B cell (primary cell): ENCODE measurements around the gene LCN2. TPM values are rescaled to one million over a fixed set of nuclear protein-coding genes. Genes with fewer than 3 reads are reported as not detected.

Experiments
- ATAC-seq: fragments of 200-7000 bp; cut with Tn5 transposase; one replicate; pipeline ENCODE4 v1.10.0; 2021; ENCODE audit warnings: low read depth, mild to moderate bottlenecking, moderate number of reproducible peaks, moderate library complexity
- CTCF ChIA-PET: fragments of 350-600 bp; sonication (Branson Sonifier 250); formaldehyde crosslinking; loops from one replicate; lab custom pipeline; 2021; ENCODE audit warnings: antibody characterized with exemption, inconsistent platforms; lab: Charles Lee
- POLR2A ChIA-PET: fragments of 350-600 bp; sonication (Branson Sonifier 250); formaldehyde crosslinking; loops from one replicate; lab custom pipeline; 2021; ENCODE audit warnings: antibody characterized with exemption; lab: Charles Lee
- DNase-seq: peaks from one replicate; pipeline ENCODE4 v3.0.0; 2013
- H2AFZ ChIP-seq: 2 replicates; pipeline ENCODE4 v1.6.1; 2012; ENCODE audit warnings: mild to moderate bottlenecking, low read depth, low read length; ENCODE audit not compliant: insufficient read depth, poor library complexity, severe bottlenecking
- H3K27ac ChIP-seq, 2 donors: 1 replicate in 1 of 2; 2 replicates in 1 of 2; pipeline ENCODE4 v1.5.1; 2012 to 2013; ENCODE audit warnings: low read length in 2 of 2, mild to moderate bottlenecking in 2 of 2, moderate library complexity in 1 of 2
- H3K27me3 ChIP-seq, 4 experiments: fragments of 200-600 bp in 1 of 4; sonication (generic) in 1 of 4; replicated peaks in 1 of 4; 1 replicate in 2 of 4; 2 replicates in 2 of 4; pipeline versions ENCODE4 v1.6.1 to v1.7.0; 2013 to 2016; ENCODE audit warnings: low read length in 3 of 4, mild to moderate bottlenecking in 2 of 4, mixed read lengths in 1 of 4, moderate library complexity in 1 of 4; ENCODE audit not compliant: insufficient read depth in 4 of 4, control insufficient read depth in 3 of 4; ENCODE audit errors: control extremely low read depth in 1 of 4
- H3K36me3 ChIP-seq, 2 experiments: replicated peaks in 1 of 2; 1 replicate in 1 of 2; 2 replicates in 1 of 2; pipeline versions ENCODE4 v1.6.1 to v1.7.1; 2013; ENCODE audit warnings: low read length in 1 of 2; ENCODE audit not compliant: insufficient read depth in 2 of 2, control insufficient read depth in 1 of 2; ENCODE audit errors: control extremely low read depth in 1 of 2, extremely low read depth in 1 of 2
- H3K4me1 ChIP-seq, 2 donors: fragments of 200-600 bp in 1 of 2; sonication (generic) in 1 of 2; 1 replicate in 1 of 2; 2 replicates in 1 of 2; pipeline versions ENCODE4 v1.5.1 to v1.6.1; 2013 to 2017; ENCODE audit warnings: low read length in 2 of 2; ENCODE audit not compliant: control insufficient read depth in 2 of 2, insufficient read depth in 2 of 2
- H3K4me2 ChIP-seq: replicated peaks from 2 replicates; pipeline ENCODE3; 2012; ENCODE audit warnings: mild to moderate bottlenecking, low read depth, low read length; ENCODE audit not compliant: poor library complexity, severe bottlenecking
- H3K4me3 ChIP-seq, 5 experiments: fragments of 200-600 bp in 1 of 5; sonication (generic) in 1 of 5; 1 replicate in 3 of 5; 2 replicates in 2 of 5; pipeline versions ENCODE4 v1.5.1 to v1.7.0; 2011 to 2016; ENCODE audit warnings: low read length in 4 of 5, mild to moderate bottlenecking in 4 of 5, low read depth in 2 of 5, control low read depth in 1 of 5, moderate library complexity in 1 of 5; ENCODE audit not compliant: insufficient read depth in 1 of 5; ENCODE audit errors: control extremely low read depth in 1 of 5, extremely low read depth in 1 of 5
- H3K79me2 ChIP-seq: fragments of 200-600 bp; sonication (generic); one replicate; pipeline ENCODE4 v1.6.0; 2016; ENCODE audit warnings: low read length; ENCODE audit not compliant: control insufficient read depth, insufficient read depth
- H3K9ac ChIP-seq: fragments of 200-600 bp; sonication (generic); 2 replicates; pipeline ENCODE4 v1.6.1; 2017; ENCODE audit warnings: mild to moderate bottlenecking, low read length, moderate library complexity
- H3K9me3 ChIP-seq, 3 donors: one replicate each; pipeline versions ENCODE4 v1.6.1 to v1.7.1; 2013; ENCODE audit warnings: low read length in 2 of 3; ENCODE audit not compliant: control insufficient read depth in 2 of 3, insufficient read depth in 1 of 3; ENCODE audit errors: control extremely low read depth in 1 of 3
- H4K20me1 ChIP-seq: 2 replicates; pipeline ENCODE4 v1.6.0; 2012; ENCODE audit warnings: mild to moderate bottlenecking, low read length; ENCODE audit not compliant: insufficient read depth, control insufficient read depth, poor library complexity, severe bottlenecking
- H3K27ac Mint-ChIP-seq: one replicate; pipeline ENCODE4 v1.8.0; 2021; ENCODE audit warnings: mixed read lengths
- H3K27me3 Mint-ChIP-seq: one replicate; pipeline ENCODE4 v1.8.0; 2021; ENCODE audit warnings: mixed read lengths
- H3K4me1 Mint-ChIP-seq: one replicate; pipeline ENCODE4 v1.8.0; 2021; ENCODE audit warnings: mixed read lengths
- H3K4me3 Mint-ChIP-seq: one replicate; pipeline ENCODE4 v1.8.0; 2021; ENCODE audit warnings: mixed read lengths
- H3K9me3 Mint-ChIP-seq: one replicate; pipeline ENCODE4 v1.8.0; 2022; ENCODE audit warnings: mixed read lengths; ENCODE audit not compliant: insufficient read depth
- EZH2 ChIP-seq: IDR thresholded peaks from 2 replicates; pipeline ENCODE4 v1.6.1; 2012; ENCODE audit warnings: borderline replicate concordance, low read depth, mild to moderate bottlenecking, moderate library complexity, low read length; ENCODE audit not compliant: insufficient read depth, poor library complexity, severe bottlenecking
- whole genome bisulfite sequencing: methylation state at CpG from one replicate; pipeline ENCODE4 v1.1.5; 2013; ENCODE audit warnings: missing lambda C conversion rate; ENCODE audit not compliant: insufficient coverage; 5-methylcytosine and 5-hydroxymethylcytosine counted together
- intact Hi-C: fragments of 100-400 bp; cut with micrococcal nuclease; formaldehyde crosslinking; loops from one replicate; pipeline ENCODE4 v1.10.0; 2022
- polyA plus RNA-seq: library from polyadenylated mRNA; depleted of rRNA; stranded (reverse); fragments of >200 nt; gene quantifications from 2 replicates; pipeline ENCODE4 v1.2.3, GENCODE V29; 2012
- total RNA-seq, 2 donors: library from RNA; stranded (reverse); fragments of 120-200 nt in 1 of 2; gene quantifications; 1 replicate in 1 of 2; 2 replicates in 1 of 2; pipeline versions ENCODE4 v1.2.3 to v1.2.4, GENCODE V29; 2013 to 2022
- TF ChIP-seq, protein P1 (sequence below): fragments of 200-600 bp; IDR thresholded peaks from one replicate; pipeline ENCODE4 v1.8.0; 2022; ENCODE audit warnings: antibody characterized with exemption, mild to moderate bottlenecking

Gene LCN2
- total and polyA plus RNA-seq, 2 donors (not counting 1 experiment from before 2014, with no cell fraction given): not detected

DNA sequence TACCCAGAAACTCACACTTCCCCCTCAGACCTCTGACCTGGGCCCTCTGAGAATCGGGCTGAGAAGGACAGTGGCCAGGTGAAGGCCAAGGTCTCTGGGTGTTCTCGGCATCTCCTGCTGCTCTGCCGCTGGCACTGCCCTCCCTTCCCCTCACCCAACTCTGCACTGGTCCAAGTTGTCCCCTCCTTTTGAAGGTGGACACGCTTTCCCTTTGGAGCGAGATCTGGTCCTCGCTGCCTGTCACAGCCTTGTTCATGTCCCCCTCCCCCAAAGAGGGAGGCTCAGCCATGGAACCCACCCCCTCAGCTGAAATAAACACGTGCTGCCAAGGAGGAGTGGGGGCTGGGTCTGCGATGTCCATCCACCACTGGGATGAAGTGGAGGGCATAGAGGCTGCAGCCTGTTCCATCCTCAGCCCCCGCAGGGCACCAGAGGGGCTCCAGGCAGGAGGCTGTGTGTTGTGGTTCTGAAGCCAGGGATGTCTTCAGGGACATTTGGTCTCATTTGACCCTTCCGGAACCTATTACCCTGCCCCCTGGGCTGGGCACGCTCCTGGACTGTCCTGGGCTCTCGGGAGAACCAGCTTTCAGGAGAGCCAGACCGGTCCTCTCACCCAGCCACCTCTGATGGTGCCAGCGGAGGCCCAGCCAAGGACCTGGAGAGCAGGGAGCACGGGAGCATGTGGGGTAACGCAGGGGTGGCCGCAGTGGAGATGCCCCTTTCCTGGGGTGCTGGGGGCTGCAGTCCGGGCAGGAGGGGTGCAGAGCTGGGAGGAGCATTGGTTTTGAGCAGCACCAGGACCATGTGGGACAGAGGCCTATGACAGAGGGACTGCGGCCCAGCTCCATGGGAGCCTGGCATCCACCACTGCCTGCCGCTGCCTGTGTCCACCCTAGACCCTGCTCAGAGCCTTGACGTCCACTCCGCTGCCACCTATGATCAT is 4.7 kb upstream of the LCN2 start:
- H3K4me1 Mint-ChIP-seq: no peaks in the 10 kb centered on the region
- WGBS: 93% methylated on average over 19 of the region's 22 CpGs
- intact Hi-C loops: no loop called here

DNA sequence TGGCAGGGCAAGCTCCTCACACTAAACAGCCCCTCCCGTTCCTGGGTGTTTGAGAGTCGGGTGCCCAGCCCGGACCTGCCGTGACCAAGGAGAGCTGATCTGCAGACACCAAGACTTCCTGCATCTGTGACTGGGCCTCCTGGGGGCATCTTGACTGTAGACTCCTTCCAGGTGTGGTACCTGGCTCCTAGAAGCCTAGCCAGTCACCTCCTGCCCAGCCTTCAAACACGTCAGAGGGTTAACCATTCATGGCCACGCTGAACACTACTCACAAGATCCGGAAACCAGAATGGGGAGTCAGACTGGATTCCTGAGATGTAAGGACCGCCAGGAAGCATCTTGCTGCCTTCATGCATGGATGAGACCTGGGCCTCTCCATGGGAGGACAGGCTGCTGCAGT is 3.7 kb upstream of the LCN2 start:
- CTCF ChIA-PET: no interaction called here
- Mint-ChIP-seq H3K4me1 (no peaks in the 10 kb centered on the region), H3K4me3 (no peak overlapping the region), H3K27me3 (peaks cover 13% of the 10 kb centered on the region), H3K27ac (no peak overlapping the region), H3K9me3 (no peaks in the 10 kb centered on the region)
- no peak overlapping the region for H2AFZ ChIP-seq
- POLR2A ChIA-PET: no interaction called here
- no peaks in the 10 kb centered on the region for H3K9me3 ChIP-seq
- H3K4me1 ChIP-seq: no peaks in the 10 kb centered on the region
- intact Hi-C loops: no loop called here
- no peak overlapping the region for H3K27ac ChIP-seq
- H4K20me1 ChIP-seq: no peaks in the 10 kb centered on the region
- ATAC-seq (no peak), DNase-seq (no peak)
- TF ChIP-seq EZH2: no peak
- TF ChIP-seq, protein P1, sequence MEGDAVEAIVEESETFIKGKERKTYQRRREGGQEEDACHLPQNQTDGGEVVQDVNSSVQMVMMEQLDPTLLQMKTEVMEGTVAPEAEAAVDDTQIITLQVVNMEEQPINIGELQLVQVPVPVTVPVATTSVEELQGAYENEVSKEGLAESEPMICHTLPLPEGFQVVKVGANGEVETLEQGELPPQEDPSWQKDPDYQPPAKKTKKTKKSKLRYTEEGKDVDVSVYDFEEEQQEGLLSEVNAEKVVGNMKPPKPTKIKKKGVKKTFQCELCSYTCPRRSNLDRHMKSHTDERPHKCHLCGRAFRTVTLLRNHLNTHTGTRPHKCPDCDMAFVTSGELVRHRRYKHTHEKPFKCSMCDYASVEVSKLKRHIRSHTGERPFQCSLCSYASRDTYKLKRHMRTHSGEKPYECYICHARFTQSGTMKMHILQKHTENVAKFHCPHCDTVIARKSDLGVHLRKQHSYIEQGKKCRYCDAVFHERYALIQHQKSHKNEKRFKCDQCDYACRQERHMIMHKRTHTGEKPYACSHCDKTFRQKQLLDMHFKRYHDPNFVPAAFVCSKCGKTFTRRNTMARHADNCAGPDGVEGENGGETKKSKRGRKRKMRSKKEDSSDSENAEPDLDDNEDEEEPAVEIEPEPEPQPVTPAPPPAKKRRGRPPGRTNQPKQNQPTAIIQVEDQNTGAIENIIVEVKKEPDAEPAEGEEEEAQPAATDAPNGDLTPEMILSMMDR: no peak
- no peak overlapping the region for H3K9ac ChIP-seq
- 79% methylated on average over 8 of the region's 8 CpGs for WGBS
- H3K4me3 ChIP-seq: no peak overlapping the region
- H3K27me3 ChIP-seq: no peaks in the 10 kb centered on the region
- H3K4me2 ChIP-seq: no peak overlapping the region
- H3K36me3 ChIP-seq: no peaks in the 10 kb centered on the region
- no peaks in the 10 kb centered on the region for H3K79me2 ChIP-seq

More for the DNA sequence above, 4.7 kb upstream of the LCN2 start:
- no peak overlapping the region for H3K27ac ChIP-seq
- no peaks in the 10 kb centered on the region for H3K79me2 ChIP-seq
- H2AFZ ChIP-seq: no peak overlapping the region
- no peaks in the 10 kb centered on the region for H4K20me1 ChIP-seq
- H3K9me3 ChIP-seq: no peaks in the 10 kb centered on the region
- TF ChIP-seq EZH2: no peak
- TF ChIP-seq, protein P1: no peak
- DNase-seq: no peak
- Mint-ChIP-seq H3K27me3 (peaks cover 10% of the 10 kb centered on the region), H3K4me3 (no peak overlapping the region), H3K27ac (no peak overlapping the region), H3K9me3 (no peaks in the 10 kb centered on the region)
- H3K4me3 ChIP-seq: no peak overlapping the region
- POLR2A ChIA-PET: no interaction called here
- ATAC-seq: no peak
- CTCF ChIA-PET: no interaction called here
- H3K4me2 ChIP-seq: no peak overlapping the region
- no peak overlapping the region for H3K9ac ChIP-seq
- no peaks in the 10 kb centered on the region for H3K36me3 ChIP-seq
- no peaks in the 10 kb centered on the region for H3K27me3 ChIP-seq
- peaks cover 0 to 2% of the 10 kb centered on the region in 2 donors for H3K4me1 ChIP-seq
